ENCODE measurements around the gene NEB. TPM values are rescaled to one million over a fixed set of nuclear protein-coding genes. Genes with fewer than 3 reads are reported as not detected.
"Not testable (repeated sequence)": the region's sequence is repeated elsewhere in the genome, so short reads cannot be mapped to it uniquely, and the experiment has no call there.

The NEB gene
- total RNA-seq, 1 experiment from 2014 or later, result 74.9 TPM

- H3K27me3 ChIP-seq, result no peaks in the 10 kb centered on the region
- no peaks in the 10 kb centered on the region for H3K4me1 ChIP-seq
- H3K4me3 ChIP-seq, result no peak overlapping the region
- peak in 1 of 2 experiments; percentile 12 for DNase-seq
- no peak overlapping the region for H3K27ac ChIP-seq
- H3K36me3 ChIP-seq, result peaks cover 82% of the 10 kb centered on the region
- no peaks in the 10 kb centered on the region; the same call in 1 of the 2 replicates for H3K9me3 ChIP-seq (replicated peaks)
These were observed 101.2 kb downstream of the NEB start for GRCh38 chr2:151632993-151633565.

- no peak for DNase-seq
- no peaks in the 10 kb centered on the region for H3K9me3 ChIP-seq (replicated peaks)
- no peak overlapping the region for H3K4me3 ChIP-seq
- no peaks in the 10 kb centered on the region for H3K27me3 ChIP-seq
- H3K36me3 ChIP-seq, result peaks cover 78% of the 10 kb centered on the region
- H3K27ac ChIP-seq, result no peak overlapping the region
- no peaks in the 10 kb centered on the region for H3K4me1 ChIP-seq
These were observed 103.9 kb downstream of the NEB start for GRCh38 chr2:151630372-151630771.

- DNase-seq, result no peak
- no peak overlapping the region for H3K4me3 ChIP-seq
- no peaks in the 10 kb centered on the region for H3K9me3 ChIP-seq (replicated peaks)
- H3K27ac ChIP-seq, result no peak overlapping the region
- H3K4me1 ChIP-seq, result no peaks in the 10 kb centered on the region
- no peaks in the 10 kb centered on the region for H3K27me3 ChIP-seq
- H3K36me3 ChIP-seq, result peaks cover 71% of the 10 kb centered on the region
These were observed 106.9 kb downstream of the NEB start for GRCh38 chr2:151627353-151627752.

- Histone ChIP-seq H3K27ac (no peak overlapping the region), H3K4me1 (no peaks in the 10 kb centered on the region), H3K36me3 (peaks cover 68% of the 10 kb centered on the region), H3K9me3 (replicated peaks) (no peaks in the 10 kb centered on the region), H3K4me3 (no peak overlapping the region), H3K27me3 (no peaks in the 10 kb centered on the region)
- DNase-seq, result no peak
These were observed 110.0 kb downstream of the NEB start for GRCh38 chr2:151624271-151624670.

- no peak for DNase-seq
- Histone ChIP-seq H3K36me3 (peaks cover 68% of the 10 kb centered on the region), H3K4me1 (no peaks in the 10 kb centered on the region), H3K4me3 (no peak overlapping the region), H3K27me3 (no peaks in the 10 kb centered on the region), H3K27ac (no peak overlapping the region), H3K9me3 (replicated peaks) (no peaks in the 10 kb centered on the region)
These were observed 110.6 kb downstream of the NEB start for GRCh38 chr2:151623631-151624030.

- Histone ChIP-seq H3K9me3 (replicated peaks) (no peaks in the 10 kb centered on the region), H3K27me3 (no peaks in the 10 kb centered on the region), H3K36me3 (peaks cover 72% of the 10 kb centered on the region), H3K4me1 (no peaks in the 10 kb centered on the region), H3K4me3 (no peak overlapping the region), H3K27ac (no peak overlapping the region)
- DNase-seq, result no peak
These were observed 113.5 kb downstream of the NEB start for GRCh38 chr2:151620761-151621160.

GRCh38 chr2:151619337-151619989, 114.8 kb downstream of the NEB start:
- Histone ChIP-seq H3K9me3 (replicated peaks) (no peaks in the 10 kb centered on the region), H3K36me3 (peaks cover 73% of the 10 kb centered on the region), H3K4me3 (no peak overlapping the region), H3K27me3 (no peaks in the 10 kb centered on the region), H3K27ac (no peak overlapping the region), H3K4me1 (no peaks in the 10 kb centered on the region)
- DNase-seq, result no peak

- DNase-seq, result no peak
- Histone ChIP-seq H3K4me3 (no peak overlapping the region), H3K27ac (no peak overlapping the region)
These were observed 117.4 kb downstream of the NEB start for GRCh38 chr2:151616760-151617339.

GRCh38 chr2:151614606-151615306, 119.5 kb downstream of the NEB start:
- Histone ChIP-seq H3K9me3 (replicated peaks) (no peaks in the 10 kb centered on the region), H3K4me1 (no peaks in the 10 kb centered on the region), H3K36me3 (peaks cover 82% of the 10 kb centered on the region), H3K4me3 (no peak overlapping the region), H3K27me3 (no peaks in the 10 kb centered on the region), H3K27ac (no peak overlapping the region)
- DNase-seq, result no peak

More at GRCh38 chr2:151616760-151617339, 117.4 kb downstream of the NEB start:
- H3K27me3 ChIP-seq, result no peaks in the 10 kb centered on the region
- H3K9me3 ChIP-seq (replicated peaks), result no peaks in the 10 kb centered on the region
- peaks cover 78% of the 10 kb centered on the region for H3K36me3 ChIP-seq
- no peaks in the 10 kb centered on the region for H3K4me1 ChIP-seq

- H3K36me3 ChIP-seq, result peaks cover 79% of the 10 kb centered on the region
- no peak overlapping the region for H3K27ac ChIP-seq
- no peak for DNase-seq
- no peaks in the 10 kb centered on the region for H3K4me1 ChIP-seq
- no peaks in the 10 kb centered on the region for H3K9me3 ChIP-seq (replicated peaks)
- no peak overlapping the region for H3K4me3 ChIP-seq
- H3K27me3 ChIP-seq, result no peaks in the 10 kb centered on the region
These were observed 120.1 kb downstream of the NEB start for GRCh38 chr2:151614159-151614558.

- H3K4me3 ChIP-seq, result no peak overlapping the region
- peaks cover 57% of the 10 kb centered on the region for H3K36me3 ChIP-seq
- H3K4me1 ChIP-seq, result no peaks in the 10 kb centered on the region
- H3K27ac ChIP-seq, result no peak overlapping the region
- DNase-seq, result no peak
- H3K9me3 ChIP-seq (replicated peaks), result no peaks in the 10 kb centered on the region
- H3K27me3 ChIP-seq, result no peaks in the 10 kb centered on the region
These were observed 122.9 kb downstream of the NEB start for GRCh38 chr2:151611351-151611750.

GRCh38 chr2:151610310-151610709, 124.0 kb downstream of the NEB start:
- Histone ChIP-seq H3K4me3 (no peak overlapping the region), H3K4me1 (no peaks in the 10 kb centered on the region), H3K36me3 (peaks cover 47% of the 10 kb centered on the region), H3K27ac (no peak overlapping the region), H3K27me3 (no peaks in the 10 kb centered on the region), H3K9me3 (replicated peaks) (no peaks in the 10 kb centered on the region)
- DNase-seq, result no peak

- H3K9me3 ChIP-seq (replicated peaks), result no peaks in the 10 kb centered on the region
- H3K4me1 ChIP-seq, result no peaks in the 10 kb centered on the region
- DNase-seq, result no peak
- H3K4me3 ChIP-seq, result no peak overlapping the region
- peaks cover 41% of the 10 kb centered on the region for H3K36me3 ChIP-seq
- no peaks in the 10 kb centered on the region for H3K27me3 ChIP-seq
- no peak overlapping the region for H3K27ac ChIP-seq
These were observed 124.6 kb downstream of the NEB start for GRCh38 chr2:151609705-151610104.

- H3K27me3 ChIP-seq; H3K4me3 ChIP-seq; H3K27ac ChIP-seq; DNase-seq; H3K4me1 ChIP-seq; H3K9me3 ChIP-seq (replicated peaks): not testable (repeated sequence)
- H3K36me3 ChIP-seq, result peaks cover 27% of the 10 kb centered on the region
These were observed 126.5 kb downstream of the NEB start for GRCh38 chr2:151607459-151608424.
